ENCODE results near the gene PAQR9.

GRCh38 chr3:142973217-142974009 lies 9.9 kb upstream of the PAQR9 start:
- TF ChIP-seq EZH2 (IDR thresholded peaks at IDR 0.05; ENCODE audit: borderline replicate concordance, insufficient read depth, low read depth, low read length, poor library complexity, severe bottlenecking), result no peak
- TF ChIP-seq, protein P1, sequence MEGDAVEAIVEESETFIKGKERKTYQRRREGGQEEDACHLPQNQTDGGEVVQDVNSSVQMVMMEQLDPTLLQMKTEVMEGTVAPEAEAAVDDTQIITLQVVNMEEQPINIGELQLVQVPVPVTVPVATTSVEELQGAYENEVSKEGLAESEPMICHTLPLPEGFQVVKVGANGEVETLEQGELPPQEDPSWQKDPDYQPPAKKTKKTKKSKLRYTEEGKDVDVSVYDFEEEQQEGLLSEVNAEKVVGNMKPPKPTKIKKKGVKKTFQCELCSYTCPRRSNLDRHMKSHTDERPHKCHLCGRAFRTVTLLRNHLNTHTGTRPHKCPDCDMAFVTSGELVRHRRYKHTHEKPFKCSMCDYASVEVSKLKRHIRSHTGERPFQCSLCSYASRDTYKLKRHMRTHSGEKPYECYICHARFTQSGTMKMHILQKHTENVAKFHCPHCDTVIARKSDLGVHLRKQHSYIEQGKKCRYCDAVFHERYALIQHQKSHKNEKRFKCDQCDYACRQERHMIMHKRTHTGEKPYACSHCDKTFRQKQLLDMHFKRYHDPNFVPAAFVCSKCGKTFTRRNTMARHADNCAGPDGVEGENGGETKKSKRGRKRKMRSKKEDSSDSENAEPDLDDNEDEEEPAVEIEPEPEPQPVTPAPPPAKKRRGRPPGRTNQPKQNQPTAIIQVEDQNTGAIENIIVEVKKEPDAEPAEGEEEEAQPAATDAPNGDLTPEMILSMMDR (IDR thresholded peaks at IDR 0.05), result no peak

Data from B cell (primary cell).